GM19099 (cell line): ENCODE measurements around the gene MIOX.

ENCODE experiments used
- POLR2A ChIP-seq: IDR thresholded peaks from 3 replicates; pipeline ENCODE4 v1.6.1; 2011; ENCODE audit warnings: low read depth; ENCODE audit not compliant: insufficient read length; ENCODE audit errors: extremely low read depth

Gene MIOX

DNA sequence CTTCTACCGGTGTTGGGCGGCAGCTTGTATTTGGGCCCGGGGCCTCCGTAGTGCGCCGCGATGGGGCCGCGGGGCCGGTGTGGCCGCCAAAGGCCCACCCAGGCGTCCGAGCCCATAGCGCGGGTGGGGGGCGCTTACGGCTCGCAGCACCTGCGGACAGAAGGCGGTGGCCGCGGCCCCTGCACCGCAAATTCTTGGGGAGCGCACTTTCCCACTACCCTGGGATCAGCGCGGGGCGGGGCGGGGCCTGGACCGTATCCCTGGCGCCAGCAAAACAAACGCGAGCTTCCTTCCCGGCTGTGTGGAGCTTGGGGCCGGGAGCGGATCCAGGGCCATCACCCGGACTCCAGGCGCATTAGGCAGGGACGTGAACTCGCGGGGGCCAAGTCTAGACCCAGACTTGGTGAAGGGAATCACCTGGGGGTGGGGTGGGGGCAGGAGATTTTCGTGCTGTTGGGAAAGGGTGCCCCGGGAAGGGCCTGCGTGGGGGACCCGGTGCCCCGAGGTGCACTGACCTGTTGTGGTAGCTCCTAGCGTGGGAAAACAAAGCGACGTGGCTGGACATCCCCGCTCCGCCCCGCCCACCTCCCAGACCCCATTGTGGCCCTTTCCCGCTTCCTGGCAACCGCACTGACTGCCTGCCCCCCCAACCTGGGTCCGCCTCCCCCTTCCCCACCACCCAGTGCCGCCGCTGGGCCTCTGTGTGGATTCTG is 45.5 kb downstream of the MIOX start:
- TF ChIP-seq POLR2A = peak; percentile 38

DNA sequence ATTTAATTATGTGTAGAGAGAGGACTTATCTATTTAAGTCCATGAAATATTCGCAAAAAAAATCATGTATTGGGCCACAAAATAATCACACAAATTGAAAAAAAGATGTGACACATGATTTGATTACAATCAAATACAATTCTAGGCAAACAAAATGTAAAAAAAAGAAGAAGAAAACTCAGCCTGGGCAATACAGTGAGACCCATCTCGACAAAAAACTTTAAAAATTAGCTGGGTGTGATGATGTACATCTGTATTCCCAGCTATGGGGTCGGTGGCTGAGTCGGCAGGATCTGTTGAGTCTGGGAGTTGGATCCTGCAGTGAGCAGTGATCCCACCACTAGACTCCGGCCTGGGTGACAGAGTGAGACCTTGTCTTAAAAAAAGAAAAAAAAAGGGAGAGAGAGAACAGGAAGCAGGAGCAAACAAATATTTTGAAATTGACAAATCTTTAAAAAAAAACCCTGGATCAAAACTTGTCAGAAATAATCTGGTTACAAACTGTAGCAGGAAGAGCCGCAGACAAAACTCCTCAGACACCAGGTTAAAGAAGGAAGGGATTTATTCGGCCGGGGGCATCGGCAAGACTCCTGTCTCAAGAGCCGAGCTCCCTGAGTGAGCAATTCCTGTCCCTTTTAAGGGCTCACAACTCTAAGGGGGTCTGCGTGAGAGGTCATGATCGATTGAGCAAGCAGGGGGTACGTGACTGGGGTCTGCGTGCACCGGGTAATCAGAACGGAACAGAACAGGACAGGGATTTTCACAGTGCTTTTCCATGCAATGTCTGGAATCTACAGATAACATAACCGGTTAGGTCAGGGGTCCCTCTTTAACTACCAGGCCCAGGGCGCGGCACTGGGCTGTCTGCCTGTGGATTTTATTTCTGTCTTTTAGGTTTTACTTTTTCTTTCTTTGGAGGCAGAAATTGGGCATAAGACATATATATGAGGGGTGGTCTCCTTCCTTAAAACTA is 46.5 kb downstream of the MIOX start:
- TF ChIP-seq POLR2A = no peak

DNA sequence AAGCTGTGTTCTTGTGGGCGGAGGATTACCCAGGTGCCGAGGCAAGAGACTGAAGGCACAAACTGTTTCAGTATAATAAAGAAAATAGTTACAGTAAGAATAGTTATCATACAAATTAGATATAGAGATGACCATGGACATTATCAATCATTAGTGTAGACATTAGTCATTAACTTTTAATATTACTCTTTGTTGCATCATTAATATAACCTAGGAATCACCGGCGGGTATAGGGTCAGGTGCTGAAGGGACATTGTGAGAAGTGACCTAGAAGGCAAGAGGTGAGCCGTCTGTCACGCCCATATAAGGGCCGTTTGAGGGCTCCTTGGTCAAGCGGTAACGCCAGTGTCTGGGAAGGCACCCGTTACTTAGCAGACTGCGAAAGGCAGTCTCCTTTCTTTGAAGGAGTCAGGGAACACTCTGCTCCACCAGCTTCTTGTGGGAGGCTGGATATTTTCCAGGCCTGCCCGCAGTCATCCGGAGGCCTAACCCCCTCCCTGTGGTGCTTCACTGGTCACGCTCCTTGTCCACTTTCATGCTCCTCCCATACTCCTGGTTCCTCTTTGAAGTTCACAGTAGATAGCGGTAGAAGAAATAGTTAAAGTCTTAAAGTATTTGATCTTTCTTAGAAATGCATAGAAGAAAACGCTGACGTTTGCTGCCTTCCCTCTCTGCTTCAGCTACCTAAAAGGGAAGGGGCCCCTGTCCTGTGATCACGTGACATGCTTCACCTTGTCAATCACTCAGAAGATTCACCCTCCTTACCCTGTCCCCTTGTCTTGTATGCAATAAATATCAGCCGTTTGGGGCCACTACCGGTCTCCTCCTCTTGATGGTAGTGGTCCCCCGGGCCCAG is 47.4 kb downstream of the MIOX start:
- TF ChIP-seq POLR2A = peak; percentile 17

DNA sequence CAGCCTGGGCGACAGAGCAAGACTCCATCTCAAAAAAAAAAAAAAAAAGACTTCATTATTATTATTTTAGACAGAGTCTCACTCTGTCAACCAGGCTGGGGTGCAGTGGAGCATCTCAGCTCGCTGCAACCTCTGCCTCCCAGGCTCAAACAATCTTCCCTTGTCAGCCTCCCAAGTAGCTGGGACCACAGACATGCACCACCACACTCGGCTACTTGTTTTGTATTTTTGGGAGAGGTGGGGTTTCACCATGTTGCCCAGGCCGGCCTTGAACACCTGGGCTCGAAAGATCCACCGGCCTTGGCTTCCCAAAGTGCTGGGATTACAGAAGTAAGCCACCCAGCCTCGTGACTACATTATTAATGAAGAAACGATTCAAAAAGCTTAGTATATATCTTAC is 48.5 kb downstream of the MIOX start:
- peak; percentile 32 for TF ChIP-seq POLR2A

DNA sequence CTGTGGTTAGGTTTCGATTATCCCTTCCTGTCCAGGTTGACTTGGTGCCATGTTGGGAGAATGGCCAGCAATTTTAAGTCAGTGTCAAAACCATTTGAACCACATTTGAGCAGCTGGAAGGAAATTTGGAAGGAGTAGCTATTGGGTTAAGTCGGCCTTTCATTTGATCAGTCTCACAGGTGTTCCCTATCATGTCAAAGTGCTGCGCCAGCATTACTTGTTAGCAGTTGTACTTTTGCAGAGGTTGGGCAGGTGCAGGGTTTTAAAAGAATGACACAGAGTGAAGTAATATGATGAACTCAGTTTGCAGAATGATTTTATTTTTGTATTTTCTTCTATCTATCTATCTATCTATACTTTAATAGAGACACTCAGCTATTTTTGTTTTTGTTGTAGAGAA is 49.6 kb downstream of the MIOX start:
- no peak for TF ChIP-seq POLR2A

DNA sequence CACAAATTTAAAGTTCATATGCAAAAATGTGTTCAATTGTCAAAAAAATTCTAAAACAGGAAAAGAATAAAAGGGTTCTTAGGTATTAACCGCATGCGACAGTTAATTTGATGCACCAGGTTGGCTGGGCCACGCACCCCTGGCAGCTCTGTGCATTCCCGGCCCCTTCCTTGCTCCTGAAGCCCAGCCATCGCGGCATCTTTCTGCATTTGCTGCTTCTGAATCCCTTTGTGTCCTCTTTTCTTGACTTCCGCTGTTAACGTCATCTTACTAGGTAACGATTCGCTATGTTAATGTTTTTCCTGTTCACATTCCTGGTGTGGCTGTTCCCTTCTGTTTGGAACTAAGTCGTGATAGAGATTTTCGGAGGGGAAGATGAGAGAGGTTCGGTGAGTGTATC is 51.1 kb downstream of the MIOX start:
- no peak for TF ChIP-seq POLR2A
